SK-N-SH (cell line): ENCODE measurements around the gene BCAR3. TPM values are rescaled to one million over a fixed set of nuclear protein-coding genes. Genes with fewer than 3 reads are reported as not detected.

Source experiments
- CTCF ChIA-PET: fragments of 300-600, 350-600 bp; formaldehyde crosslinking; extraction: SDS; loops from one replicate; lab custom pipeline; 2021; lab: Yijun Ruan, JAX
- POLR2A ChIA-PET: fragments of 350-600 bp; sonication (Branson Sonifier 250); formaldehyde crosslinking; extraction: SDS; loops from one replicate; lab custom pipeline; 2020; ENCODE audit warnings: antibody characterized with exemption, inconsistent platforms; lab: Yijun Ruan, JAX
- DNase-seq: peaks from one replicate; pipeline ENCODE4 v3.0.0; 2012
- H2AFZ ChIP-seq: fragments of 200-600 bp; sonication (generic); 2 replicates; pipeline ENCODE4 v1.8.1; 2016; ENCODE audit warnings: antibody characterized with exemption, mild to moderate bottlenecking, low read depth
- H3F3A ChIP-seq: fragments of 200-600 bp; sonication (generic); replicated peaks from 2 replicates; pipeline ENCODE3; 2016; ENCODE audit warnings: antibody characterized with exemption, mild to moderate bottlenecking; ENCODE audit not compliant: insufficient read depth
- H3K27ac ChIP-seq, 2 experiments: fragments of 200-500 bp in 1 of 2; fragments of 200-600 bp in 1 of 2; sonication (Bioruptor generic) in 1 of 2; sonication (generic), shearing (Covaris generic) in 1 of 2; 2 replicates each; pipeline versions ENCODE4 v1.5.1 to v1.6.1; 2014 to 2016; ENCODE audit warnings: low read depth in 2 of 2, inconsistent platforms in 1 of 2, low read length in 1 of 2, mild to moderate bottlenecking in 1 of 2, mixed read lengths in 1 of 2
- H3K27me3 ChIP-seq: fragments of 200-600 bp; sonication (generic), shearing (Covaris generic); 2 replicates; pipeline ENCODE4 v1.6.1; 2016; ENCODE audit warnings: mixed run types; ENCODE audit not compliant: insufficient read depth
- H3K36me3 ChIP-seq, 2 experiments: fragments of 200-500 bp in 1 of 2; fragments of 200-600 bp in 1 of 2; sonication (Bioruptor generic) in 1 of 2; sonication (generic) in 1 of 2; replicated peaks in 1 of 2; 2 replicates each; pipeline versions ENCODE3 to v1.5.1; 2014 to 2016; ENCODE audit warnings: low read length in 1 of 2, mild to moderate bottlenecking in 1 of 2; ENCODE audit not compliant: insufficient read depth in 2 of 2, control insufficient read depth in 1 of 2
- H3K4me1 ChIP-seq, 2 experiments: fragments of 200-500 bp in 1 of 2; fragments of 200-600 bp in 1 of 2; sonication (Bioruptor generic) in 1 of 2; sonication (generic), shearing (Covaris generic) in 1 of 2; 2 replicates each; pipeline versions ENCODE4 v1.5.1 to v1.6.1; 2014 to 2016; ENCODE audit warnings: low read depth in 1 of 2, low read length in 1 of 2, mixed run types in 1 of 2; ENCODE audit not compliant: insufficient read depth in 2 of 2, control insufficient read depth in 1 of 2
- H3K4me2 ChIP-seq: fragments of 200-600 bp; sonication (generic), shearing (Covaris generic); 2 replicates; pipeline ENCODE4 v1.6.1; 2017; ENCODE audit warnings: mixed run types
- H3K4me3 ChIP-seq, 2 experiments: fragments of 200-500 bp in 1 of 2; fragments of 200-600 bp in 1 of 2; sonication (Bioruptor generic) in 1 of 2; sonication (generic), shearing (Covaris generic) in 1 of 2; 2 replicates each; pipeline versions ENCODE4 v1.5.1 to v1.8.1; 2014 to 2016; ENCODE audit warnings: low read depth in 2 of 2, inconsistent platforms in 1 of 2, low read length in 1 of 2, mild to moderate bottlenecking in 1 of 2, mixed read lengths in 1 of 2, moderate library complexity in 1 of 2
- H3K79me2 ChIP-seq: fragments of 200-600 bp; sonication (generic); 2 replicates; pipeline ENCODE4 v1.8.1; 2017; ENCODE audit warnings: mild to moderate bottlenecking; ENCODE audit not compliant: insufficient read depth
- H3K9ac ChIP-seq: fragments of 200-600 bp; sonication (generic); 2 replicates; pipeline ENCODE4 v1.6.1; 2017; ENCODE audit warnings: mixed run types
- H3K9me2 ChIP-seq: fragments of 200-600 bp; sonication (generic); 2 replicates; pipeline ENCODE4 v1.6.1; 2017; ENCODE audit warnings: mixed run types
- H3K9me3 ChIP-seq: fragments of 200-600 bp; sonication (generic); 2 replicates; pipeline ENCODE4 v1.6.1; 2017; ENCODE audit warnings: mixed run types, mild to moderate bottlenecking, moderate library complexity
- H4K20me1 ChIP-seq: fragments of 200-600 bp; sonication (generic); 2 replicates; pipeline ENCODE4 v1.6.1; 2017; ENCODE audit warnings: mild to moderate bottlenecking, mixed run types; ENCODE audit not compliant: insufficient read depth
- CHD2 ChIP-seq: fragments of 150-350 bp; IDR thresholded peaks from 2 replicates; pipeline ENCODE4 v1.6.1; 2018; ENCODE audit warnings: low read length; ENCODE audit not compliant: partially characterized antibody
- EP300 ChIP-seq, 2 experiments: IDR thresholded peaks; 2 replicates each; pipeline versions ENCODE4 v1.4.0 to v1.6.1; 2012; ENCODE audit warnings: borderline replicate concordance in 1 of 2, low read depth in 1 of 2, low read length in 1 of 2
- EZH2phosphoT487 ChIP-seq: fragments of 200-600 bp; sonication (generic); IDR thresholded peaks from 2 replicates; pipeline ENCODE4 v1.6.1; 2017; ENCODE audit warnings: low read depth, mixed run types, mild to moderate bottlenecking, antibody characterized with exemption, moderate library complexity, borderline replicate concordance
- FOSL2 ChIP-seq: IDR thresholded peaks from 2 replicates; pipeline ENCODE4 v1.4.0; 2012; ENCODE audit warnings: low read depth, mild to moderate bottlenecking, moderate library complexity, borderline replicate concordance
- FOXJ3 ChIP-seq: sonication (generic); formaldehyde crosslinking; IDR thresholded peaks from 2 replicates; pipeline ENCODE4 v1.5.1; 2020; ENCODE audit warnings: mild to moderate bottlenecking, missing genetic modification reagents
- GATA2 ChIP-seq: sonication (generic); formaldehyde crosslinking; IDR thresholded peaks from 2 replicates; pipeline ENCODE4 v1.5.0; 2020; ENCODE audit warnings: mild to moderate bottlenecking, missing genetic modification reagents
- JUND ChIP-seq: IDR thresholded peaks from 2 replicates; pipeline ENCODE4 v1.4.0; 2012
- MXI1 ChIP-seq: IDR thresholded peaks from 2 replicates; pipeline ENCODE4 v1.6.1; 2012; ENCODE audit warnings: mild to moderate bottlenecking, low read depth, low read length, improper control_type of control experiment
- NFIC ChIP-seq: IDR thresholded peaks from 2 replicates; pipeline ENCODE4 v1.4.0; 2012; ENCODE audit warnings: borderline replicate concordance
- RAD21 ChIP-seq: IDR thresholded peaks from 2 replicates; pipeline ENCODE4 v1.6.1; 2012; ENCODE audit warnings: mild to moderate bottlenecking, low read length
- RCOR1 ChIP-seq: fragments of 150-350 bp; IDR thresholded peaks from 2 replicates; pipeline ENCODE4 v1.6.1; 2017; ENCODE audit warnings: antibody characterized with exemption, low read length
- RFX5 ChIP-seq: IDR thresholded peaks from 2 replicates; pipeline ENCODE4 v1.6.1; 2012; ENCODE audit warnings: mild to moderate bottlenecking, improper control_type of control experiment, low read length
- SIN3A ChIP-seq: IDR thresholded peaks from 2 replicates; pipeline ENCODE4 v1.6.1; 2012; ENCODE audit warnings: low read depth, mild to moderate bottlenecking, low read length, moderate library complexity, borderline replicate concordance
- SMC3 ChIP-seq: IDR thresholded peaks from 2 replicates; pipeline ENCODE4 v1.6.1; 2012; ENCODE audit warnings: low read depth, low read length, improper control_type of control experiment
- TCF12 ChIP-seq: IDR thresholded peaks from 2 replicates; pipeline ENCODE4 v1.4.0; 2012
- WGBS: methylation state at CpG from one replicate; pipeline ENCODE4 v1.1.6; 2017; ENCODE audit warnings: low lambda C conversion rate; 5-methylcytosine and 5-hydroxymethylcytosine counted together
- polyA plus RNA-seq, 3 experiments: library from polyadenylated mRNA; depleted of rRNA; stranded (reverse); fragments of >200 nt; gene quantifications; 2 replicates each; pipeline ENCODE4 v1.2.3, GENCODE V29; 2012
- TF ChIP-seq, protein P1 (sequence below): IDR thresholded peaks from 2 replicates; pipeline ENCODE4 v1.4.0; 2012; ENCODE audit warnings: low read depth

Gene BCAR3
- polyA plus RNA-seq, 1 of the 3 experiments (the other 2 are of a cell fraction), result 58.4 TPM

DNA sequence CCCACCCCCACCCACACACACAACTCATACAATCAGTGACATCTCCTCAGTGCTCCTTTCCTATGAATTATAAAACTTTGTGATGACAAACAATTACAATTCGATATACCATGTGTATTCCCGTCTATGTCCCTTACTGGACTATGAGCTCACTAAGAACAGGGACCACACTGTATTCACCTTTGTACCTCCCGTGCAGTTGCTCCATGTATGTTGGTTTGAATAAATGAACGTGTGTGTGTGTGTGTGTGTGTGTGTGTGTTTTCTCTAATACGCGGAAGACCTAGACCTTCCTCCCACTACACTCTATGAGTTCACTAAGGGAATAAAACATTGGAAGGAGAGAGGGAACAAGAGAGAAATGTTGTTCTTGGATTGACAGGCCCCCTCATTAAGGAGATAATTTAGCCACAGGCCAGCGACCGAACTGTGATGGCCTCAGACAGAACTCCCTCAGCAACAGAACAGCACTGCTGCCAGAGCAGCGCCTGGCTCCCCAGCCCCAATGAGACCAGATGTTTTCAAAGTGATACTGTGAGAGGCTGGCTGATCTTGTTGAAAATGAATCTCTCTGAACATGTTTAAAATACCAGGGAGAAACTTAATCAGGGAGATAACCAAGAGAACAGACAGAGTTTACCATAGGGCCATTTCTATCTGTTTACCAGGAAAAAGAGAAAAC is 21.7 kb downstream of the BCAR3 start:
- H3K9me3 ChIP-seq, result no peaks in the 10 kb centered on the region
- H3K9me2 ChIP-seq, result no peaks in the 10 kb centered on the region
- peak overlapping the region; percentile 16; the same call in 1 of the 2 replicates for H3K4me2 ChIP-seq
- TF ChIP-seq GATA2 (CRISPR knock-in tag), result peak; percentile 71
- peak; percentile 4; the same call in 1 of the 2 replicates for TF ChIP-seq SMC3
- TF ChIP-seq EZH2phosphoT487, result no peak
- TF ChIP-seq FOXJ3 (CRISPR knock-in tag), result peak; percentile 90; the same call in 1 of the 2 replicates
- TF ChIP-seq RCOR1, result peak; percentile 86
- TF ChIP-seq CHD2, result peak; percentile 85
- TF ChIP-seq RAD21, result peak; percentile 31; the same call in 1 of the 2 replicates
- TF ChIP-seq RFX5, result peak; percentile 70; the same call in 1 of the 2 replicates
- peak; percentile 62; the same call in 1 of the 2 replicates for TF ChIP-seq MXI1
- TF ChIP-seq EP300 (IDR thresholded peaks at IDR 0.05; ENCODE audit: borderline replicate concordance in 1 of 2, low read depth in 1 of 2, low read length in 1 of 2), result peak in 1 of 2 experiments; percentile 85; a peak in 2 of 4 replicates
- TF ChIP-seq NFIC, result no peak
- TF ChIP-seq, protein P1, sequence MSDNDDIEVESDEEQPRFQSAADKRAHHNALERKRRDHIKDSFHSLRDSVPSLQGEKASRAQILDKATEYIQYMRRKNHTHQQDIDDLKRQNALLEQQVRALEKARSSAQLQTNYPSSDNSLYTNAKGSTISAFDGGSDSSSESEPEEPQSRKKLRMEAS, result no peak
- peak; percentile 51; the same call in 1 of the 2 replicates for TF ChIP-seq TCF12
- ChIA-PET POLR2A (no interaction called here), CTCF (interaction anchor here (0.6 to 2.5 kb wide), 6 partner anchors 13 to 154 kb away, joined by 3 to 11 read pairs (median 4); partner anchors contain the start of gene BCAR3)
- no peak overlapping the region for H2AFZ ChIP-seq
- 59% methylated on average over 9 of the region's 9 CpGs for WGBS
- peaks cover 31% of the 10 kb centered on the region for H4K20me1 ChIP-seq
- H3K4me3 ChIP-seq, result no peak overlapping the region
- peaks cover 91% of the 10 kb centered on the region for H3K79me2 ChIP-seq
- no peak overlapping the region for H3K9ac ChIP-seq
- H3K36me3 ChIP-seq, result peaks cover 4 to 52% of the 10 kb centered on the region in 2 experiments
- peaks cover 24 to 34% of the 10 kb centered on the region in 2 experiments for H3K4me1 ChIP-seq
- no peaks in the 10 kb centered on the region for H3K27me3 ChIP-seq
- peak; percentile 75 for DNase-seq
- H3K27ac ChIP-seq, result peak overlapping the region; percentile 31 to 72
- peaks cover 52% of the 10 kb centered on the region for H3F3A ChIP-seq

DNA sequence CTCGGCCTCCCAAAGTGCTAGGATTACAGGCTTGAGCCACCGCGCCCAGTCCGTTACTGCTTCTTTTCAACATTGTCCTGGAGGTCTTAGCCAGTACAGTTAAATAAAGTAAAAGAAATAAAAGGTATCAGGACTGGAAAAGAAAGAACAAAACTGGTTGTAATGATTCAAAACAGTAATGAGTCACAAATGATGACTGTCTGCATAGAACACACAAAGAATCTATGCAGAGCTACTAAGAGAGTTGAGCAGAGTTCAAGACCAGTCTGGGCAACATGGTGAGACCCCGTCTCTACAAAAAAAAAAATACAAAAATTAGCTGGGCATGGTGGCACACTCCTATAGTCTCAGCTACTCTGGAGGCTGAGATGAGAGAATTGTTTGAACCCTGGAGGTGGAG is 23.4 kb downstream of the BCAR3 start:
- peaks cover 34% of the 10 kb centered on the region for H3F3A ChIP-seq
- POLR2A ChIA-PET, result interaction anchor here (0.7 kb wide), 1 partner anchor 44 kb away, joined by 4 read pairs; no protein-coding TSS in a partner anchor
- no peak for DNase-seq

More for the DNA sequence above, 23.4 kb downstream of the BCAR3 start:
- Histone ChIP-seq H3K79me2 (peaks cover 96% of the 10 kb centered on the region), H3K9me3 (no peaks in the 10 kb centered on the region), H3K4me2 (no peak overlapping the region), H3K4me3 (no peak overlapping the region), H4K20me1 (peaks cover 39% of the 10 kb centered on the region), H3K27me3 (no peaks in the 10 kb centered on the region), H3K9ac (no peak overlapping the region), H2AFZ (no peak overlapping the region), H3K36me3 (peaks cover 8 to 49% of the 10 kb centered on the region in 2 experiments), H3K27ac (0 out of 4 replicates have a peak overlapping the region, but pooled peaks of 1 of the 2 experiments have one; percentile 16), H3K4me1 (peaks cover 13 to 22% of the 10 kb centered on the region in 2 experiments; a peak in 3 of 4 replicates), H3K9me2 (no peaks in the 10 kb centered on the region)
- TF ChIP-seq SIN3A, result no peak
- 0 out of 2 replicates have a peak, but pooled peaks have one; percentile 5 for TF ChIP-seq JUND
- TF ChIP-seq FOSL2, result peak; percentile 44
- CTCF ChIA-PET, result no interaction called here
- 97% methylated on average over 5 of the region's 5 CpGs for WGBS
